K562 (cell line): ENCODE measurements around the gene SLC45A3. TPM values are rescaled to one million over a fixed set of nuclear protein-coding genes. Genes with fewer than 3 reads are reported as not detected.

Source experiments
- ATAC-seq: fragments of 200-7000 bp; cut with Tn5 transposase; 3 replicates; pipeline ENCODE4 v1.9.1; 2020; ENCODE audit warnings: moderate library complexity
- BruUV-seq: library from RNA; stranded (reverse); fragments of 400-500 nt; replicated peaks from 2 replicates; lab custom pipeline; 2021; lab: Mats Ljungman, UMichigan
- CTCF ChIA-PET: fragments of 300-600 bp; formaldehyde crosslinking; extraction: SDS; loops from one replicate; lab custom pipeline; 2021; ENCODE audit warnings: low intra/inter-chr PET ratio; lab: Yijun Ruan, JAX
- POLR2A ChIA-PET: fragments of 300-600, 350-650 bp; sonication (Branson Sonifier 250); formaldehyde crosslinking; extraction: SDS; loops from one replicate; lab custom pipeline; 2021; ENCODE audit warnings: antibody characterized with exemption, inconsistent platforms; lab: Yijun Ruan, JAX
- DNase-seq, 4 experiments: peaks; one replicate each; pipeline versions ENCODE4 v3.0.0 to v3.0.0-alpha.2; 2011 to 2018; ENCODE audit warnings: low spot score in 3 of 4, mixed read lengths in 3 of 4; ENCODE audit errors: extremely low read depth in 1 of 4
- FAIRE-seq: peaks from 2 replicates; lab custom pipeline; 2011; peaks lifted over from hg19 to GRCh38; lab: Jason Lieb, UNC
- H2AFZ ChIP-seq: 2 replicates; pipeline ENCODE4 v1.6.0; 2011; ENCODE audit warnings: low read depth, low read length, control low read depth, inconsistent platforms
- H3K27ac ChIP-seq: fragments of 200-600 bp; 3 replicates; pipeline ENCODE4 v1.8.0; 2011; ENCODE audit warnings: low read depth, mild to moderate bottlenecking, control low read depth, inconsistent platforms, low read length, moderate library complexity, mixed read lengths; ENCODE audit errors: extremely low read depth
- H3K27me3 ChIP-seq, 2 experiments: fragments of 300-600 bp in 1 of 2; 2 replicates in 1 of 2; 3 replicates in 1 of 2; pipeline versions ENCODE4 v1.6.0 to v1.8.0; 2011; ENCODE audit warnings: inconsistent platforms in 2 of 2, low read length in 2 of 2, mild to moderate bottlenecking in 1 of 2, mixed read lengths in 1 of 2, moderate library complexity in 1 of 2; ENCODE audit not compliant: control insufficient read depth in 2 of 2, insufficient read depth in 2 of 2
- H3K36me3 ChIP-seq: fragments of 300-600 bp; 3 replicates; pipeline ENCODE4 v1.8.0; 2011; ENCODE audit warnings: mild to moderate bottlenecking, low read length, inconsistent platforms; ENCODE audit not compliant: control insufficient read depth, insufficient read depth
- H3K4me1 ChIP-seq, 2 experiments: fragments of 200-600 bp in 1 of 2; replicated peaks in 1 of 2; 2 replicates in 1 of 2; 3 replicates in 1 of 2; pipeline versions ENCODE4 v1.5.1 to v1.8.0; 2011; ENCODE audit warnings: inconsistent platforms in 2 of 2, low read length in 2 of 2, mild to moderate bottlenecking in 1 of 2, mixed read lengths in 1 of 2, moderate library complexity in 1 of 2; ENCODE audit not compliant: control insufficient read depth in 2 of 2, insufficient read depth in 2 of 2
- H3K4me2 ChIP-seq: 2 replicates; pipeline ENCODE4 v1.6.1; 2011; ENCODE audit warnings: low read length, control low read depth, inconsistent platforms, mixed read lengths; ENCODE audit not compliant: insufficient read depth
- H3K4me3 ChIP-seq: fragments of 200-600 bp; sonication (generic), shearing (Covaris generic); 2 replicates; pipeline ENCODE4 v1.5.1; 2016; ENCODE audit warnings: control low read depth, inconsistent platforms
- H3K79me2 ChIP-seq: fragments of 200-600 bp; 3 replicates; pipeline ENCODE4 v1.8.0; 2011; ENCODE audit warnings: low read length, inconsistent platforms; ENCODE audit not compliant: control insufficient read depth, insufficient read depth
- H3K9ac ChIP-seq, 2 experiments: 2 replicates each; pipeline versions ENCODE4 v1.6.0 to v1.6.1; 2011; ENCODE audit warnings: low read depth in 2 of 2, low read length in 2 of 2, control low read depth in 1 of 2, inconsistent platforms in 1 of 2, mild to moderate bottlenecking in 1 of 2, mixed read lengths in 1 of 2; ENCODE audit not compliant: insufficient read depth in 1 of 2
- H3K9me1 ChIP-seq: one replicate; pipeline ENCODE4 v1.6.0; 2011; ENCODE audit warnings: inconsistent platforms, mild to moderate bottlenecking, low read length, moderate library complexity; ENCODE audit not compliant: control insufficient read depth, insufficient read depth
- H3K9me3 ChIP-seq: replicated peaks from 2 replicates; pipeline ENCODE4 v1.5.1; 2011; ENCODE audit warnings: low read depth, low read length, inconsistent platforms; ENCODE audit not compliant: control insufficient read depth, insufficient read depth
- H4K20me1 ChIP-seq: replicated peaks from 2 replicates; pipeline ENCODE4 v1.6.1; 2011; ENCODE audit warnings: low read length, inconsistent platforms, mixed read lengths; ENCODE audit not compliant: control insufficient read depth, insufficient read depth
- BRF1 ChIP-seq: IDR thresholded peaks from 3 replicates; pipeline ENCODE4 v1.6.1; 2011; ENCODE audit warnings: borderline replicate concordance, mild to moderate bottlenecking; ENCODE audit not compliant: insufficient read length; ENCODE audit errors: extremely low read depth
- CREB3L1 ChIP-seq: fragments of 450-650 bp; IDR thresholded peaks from 2 replicates; pipeline ENCODE4 v1.6.1; 2014; ENCODE audit warnings: low read depth, mild to moderate bottlenecking, moderate library complexity, borderline replicate concordance
- CXXC5 ChIP-seq: fragments of 250-450 bp; sonication (Bioruptor Pico); IDR thresholded peaks from 2 replicates; pipeline ENCODE4 v1.8.0; 2022; ENCODE audit warnings: inconsistent platforms, mild to moderate bottlenecking, moderate library complexity
- ELF2 ChIP-seq: fragments of 250-450 bp; sonication (Bioruptor Pico); IDR thresholded peaks from 2 replicates; pipeline ENCODE4 v1.5.0; 2021; ENCODE audit warnings: mild to moderate bottlenecking
- GABPB1 ChIP-seq: sonication (generic); formaldehyde crosslinking; IDR thresholded peaks from 2 replicates; pipeline ENCODE4 v1.8.0; 2022; ENCODE audit warnings: mild to moderate bottlenecking, missing genetic modification reagents
- HNRNPUL1 ChIP-seq: fragments of 200-400 bp; formaldehyde crosslinking; IDR thresholded peaks from 2 replicates; pipeline ENCODE4 v1.6.1; 2017; ENCODE audit warnings: low read length
- IRF2 ChIP-seq: sonication (generic); formaldehyde crosslinking; IDR thresholded peaks from 2 replicates; pipeline ENCODE4 v1.8.1; 2022; ENCODE audit warnings: mild to moderate bottlenecking, missing genetic modification reagents
- KDM4B ChIP-seq, 2 experiments: fragments of 450-650 bp in 1 of 2; sonication (generic) in 1 of 2; IDR thresholded peaks; 2 replicates each; pipeline ENCODE4 v1.6.1; 2016 to 2017; ENCODE audit warnings: borderline replicate concordance in 2 of 2, antibody characterized with exemption in 1 of 2, low read depth in 1 of 2, mild to moderate bottlenecking in 1 of 2
- MLLT1 ChIP-seq, 2 experiments: fragments of 450-650 bp; IDR thresholded peaks; 2 replicates each; pipeline ENCODE4 v1.6.1; 2016
- NR1H2 ChIP-seq: sonication (generic); formaldehyde crosslinking; IDR thresholded peaks from 2 replicates; pipeline ENCODE4 v1.4.0; 2020; ENCODE audit warnings: mild to moderate bottlenecking, missing genetic modification reagents
- POLR2A ChIP-seq: fragments of 450-650 bp; conservative IDR thresholded peaks from 2 replicates; pipeline ENCODE4 v1.6.1; 2016
- ZFX ChIP-seq: sonication (generic); formaldehyde crosslinking; IDR thresholded peaks from 2 replicates; pipeline ENCODE4 v1.8.0; 2022; ENCODE audit warnings: mild to moderate bottlenecking, missing genetic modification reagents, moderate library complexity
- ZNF197 ChIP-seq: fragments of 200-800 bp; sonication (Bioruptor generic); IDR thresholded peaks from 2 replicates; pipeline ENCODE4 v1.6.1; 2016; ENCODE audit warnings: low read depth, missing genetic modification characterization, missing compliant biosample characterization
- ZNF347 ChIP-seq: fragments of 450-650 bp; formaldehyde crosslinking; IDR thresholded peaks from 2 replicates; pipeline ENCODE4 v1.4.0; 2020; ENCODE audit warnings: low read depth, mild to moderate bottlenecking, moderate library complexity
- ZNF398 ChIP-seq: fragments of 250-450 bp; sonication (Bioruptor Pico); IDR thresholded peaks from 2 replicates; pipeline ENCODE4 v1.8.0; 2021; ENCODE audit warnings: moderate library complexity, mild to moderate bottlenecking, inconsistent platforms
- ZNF639 ChIP-seq, 2 experiments: fragments of 200-800 bp in 1 of 2; sonication (Bioruptor generic) in 1 of 2; sonication (generic) in 1 of 2; formaldehyde crosslinking in 1 of 2; IDR thresholded peaks in 1 of 2; conservative IDR thresholded peaks in 1 of 2; 2 replicates each; pipeline versions ENCODE4 v1.5.0 to v1.6.1; 2016 to 2020; ENCODE audit warnings: missing compliant biosample characterization in 1 of 2, missing genetic modification characterization in 1 of 2, missing genetic modification reagents in 1 of 2
- WGBS: fragments of 100-300 bp; shearing (Covaris generic); methylation state at CpG from one replicate; pipeline ENCODE4 v1.1.6; 2016; ENCODE audit warnings: low coverage, mixed read lengths; ENCODE audit not compliant: insufficient coverage; ENCODE audit errors: missing lambda C conversion rate; 5-methylcytosine and 5-hydroxymethylcytosine counted together
- in situ Hi-C: fragments of 300-500 bp; cut with MboI; formaldehyde crosslinking; loops from 4 replicates; pipeline ENCODE4 v1.15.0; 2018; ENCODE audit warnings: inconsistent platforms, mixed read lengths
- intact Hi-C: fragments of 100-400 bp; cut with micrococcal nuclease; formaldehyde crosslinking; loops from 2 replicates; pipeline ENCODE4 v1.14.2; 2022
- polyA plus RNA-seq, 8 experiments: library from polyadenylated mRNA; depleted of rRNA in 4 of 8; stranded (reverse) in 5 of 8; unstranded in 3 of 8; fragments of >200 nt; fragmentation: Nextera tagmentation in 2 of 8; fragmentation: Illumina TruSeq in 1 of 8; extraction: Ambion mirVana in 2 of 8; extraction: Trizol in 1 of 8; gene quantifications; 2 replicates each; pipeline versions ENCODE4 v1.2.1 to v1.2.3, GENCODE V29; 2011 to 2014; ENCODE audit warnings: inconsistent platforms in 1 of 8, missing spikeins in 1 of 8
- total RNA-seq, 7 experiments: library from RNA; depleted of rRNA in 6 of 7; stranded (reverse); fragments of >200 nt in 6 of 7; fragmentation: Illumina TruSeq in 2 of 7; extraction: Trizol in 2 of 7; gene quantifications; 2 replicates each; pipeline versions ENCODE4 v1.2.1 to v1.2.3, GENCODE V29; 2011 to 2021; ENCODE audit warnings: low replicate concordance in 1 of 7

The SLC45A3 gene
- total and polyA plus RNA-seq, 9 of the 15 experiments (the other 6 are each of a cell fraction or from before 2014, with no cell fraction given) = 0.06 to 3.3 (median 1.3) TPM

GRCh38 chr1:205642679-205643307 is 37.5 kb downstream of the SLC45A3 start:
- H3K27me3 ChIP-seq = peaks cover 0 to 4% of the 10 kb centered on the region in 2 experiments; a peak in 2 of 5 replicates
- POLR2A ChIA-PET = interaction anchor here (1.5 kb wide), 1 partner anchor 10 kb away, joined by 10 read pairs; the partner anchor contains the start of gene ELK4
- H3K27ac ChIP-seq = no peak overlapping the region
- H3K9me1 ChIP-seq = no peaks in the 10 kb centered on the region
- no peak overlapping the region for H3K9ac ChIP-seq
- no peak overlapping the region for H2AFZ ChIP-seq
- H3K4me1 ChIP-seq = peaks cover 0 to 4% of the 10 kb centered on the region in 2 experiments; a peak in 2 of 5 replicates
- 0 out of 2 replicates have a peak, but pooled peaks cover 4% of the 10 kb centered on the region for H4K20me1 ChIP-seq
- no peaks in the 10 kb centered on the region for H3K9me3 ChIP-seq
- no peaks in the 10 kb centered on the region for H3K36me3 ChIP-seq
- CTCF ChIA-PET = no interaction called here
- H3K4me2 ChIP-seq = no peak overlapping the region
- H3K79me2 ChIP-seq = no peaks in the 10 kb centered on the region
- H3K4me3 ChIP-seq = no peak overlapping the region
- BruUV-seq = no TSS peak
- DNase-seq (no peak), ATAC-seq (no peak), FAIRE-seq (no peak)
- intact Hi-C loops = no loop called here
- 53% methylated on average over 2 of the region's 2 CpGs for WGBS
- in situ Hi-C loops = no loop called here
- TF ChIP-seq ZNF639 (CRISPR knock-in tag; conservative IDR thresholded peaks at IDR 0.05 in 1 of 2, IDR thresholded peaks at IDR 0.05 in 1 of 2) = no peak
- TF ChIP-seq ZNF347 (CRISPR knock-in tag) = no peak
- no peak for TF ChIP-seq BRF1
- no peak for TF ChIP-seq IRF2
- TF ChIP-seq NR1H2 (CRISPR knock-in tag) = no peak
- TF ChIP-seq CXXC5 (CRISPR knock-in tag) = no peak
- no peak for TF ChIP-seq ELF2
- no peak for TF ChIP-seq GABPB1 (CRISPR knock-in tag)
- no peak for TF ChIP-seq ZNF197
- TF ChIP-seq CREB3L1 = no peak
- TF ChIP-seq MLLT1 (IDR thresholded peaks at IDR 0.05) = no peak
- no peak for TF ChIP-seq KDM4B (IDR thresholded peaks at IDR 0.05; ENCODE audit: borderline replicate concordance in 2 of 2, low read depth in 1 of 2)
- TF ChIP-seq ZFX (CRISPR knock-in tag) = no peak
- TF ChIP-seq ZNF398 (CRISPR knock-in tag) = no peak
- TF ChIP-seq POLR2A = no peak
- TF ChIP-seq HNRNPUL1 = no peak
